Pancreas (tissue), 10 donors: ENCODE measurements around the gene ODAD3. TPM values are rescaled to one million over a fixed set of nuclear protein-coding genes. Genes with fewer than 3 reads are reported as not detected.

Experiments used
- ATAC-seq, 4 donors: fragments of 200-7000 bp; cut with Tn5 transposase; one replicate each; pipeline versions ENCODE4 v1.8.0 to v1.9.1; 2020; ENCODE audit warnings: mild to moderate bottlenecking in 4 of 4, moderate library complexity in 4 of 4
- DNase-seq, 6 donors: peaks; one replicate each; pipeline ENCODE4 v3.0.0-alpha.2; 2020
- FAIRE-seq: peaks from 2 replicates; lab custom pipeline; 2012; peaks lifted over from hg19 to GRCh38; lab: Jason Lieb, UNC
- H3K27ac ChIP-seq, 4 donors: fragments of 200-600 bp; sonication (generic); 1 replicate in 3 of 4; 2 replicates in 1 of 4; pipeline versions ENCODE4 v1.5.0 to v1.8.0; 2020
- H3K27me3 ChIP-seq, 4 donors: fragments of 200-600 bp; one replicate each; pipeline ENCODE4 v1.8.0; 2021
- H3K36me3 ChIP-seq, 3 donors: fragments of 200-600 bp; sonication (generic) in 1 of 3; one replicate each; pipeline versions ENCODE4 v1.5.0 to v1.8.0; 2020 to 2021
- H3K4me1 ChIP-seq, 3 donors: fragments of 200-600 bp; one replicate each; pipeline ENCODE4 v1.8.0; 2021
- H3K4me3 ChIP-seq, 4 donors: fragments of 200-600 bp; sonication (generic) in 2 of 4; one replicate each; pipeline versions ENCODE4 v1.5.0 to v1.8.0; 2020 to 2021
- H3K9me3 ChIP-seq, 4 donors: fragments of 200-600 bp; one replicate each; pipeline ENCODE4 v1.8.0; 2021
- CTCF ChIP-seq, 4 donors: fragments of 200-600 bp; sonication (generic) in 3 of 4; IDR thresholded peaks; one replicate each; pipeline versions ENCODE4 v1.5.0 to v1.8.0; 2021; ENCODE audit warnings: antibody characterized with exemption in 4 of 4
- WGBS, 2 donors: extraction: QIAGEN DNeasy Blood & Tissue Kit; methylation state at CpG; one replicate each; pipeline ENCODE4 v1.1.7; 2013; 5-methylcytosine and 5-hydroxymethylcytosine counted together
- intact Hi-C, 3 donors: fragments of 100-400 bp; cut with DNase I; formaldehyde crosslinking; loops; one replicate each; pipeline versions ENCODE4 v1.11.1 to v1.14.2; 2022
- polyA plus RNA-seq, 2 donors: library from polyadenylated mRNA; stranded (reverse); fragments of 200-250 nt; gene quantifications; one replicate each; pipeline ENCODE4 v1.2.3, GENCODE V29; 2013
- total RNA-seq, 6 donors: library from RNA; stranded (reverse); fragmentation: NEBNext Ultra II Directional in 4 of 6; extraction: Animal tissue kit (Norgen Biotek cat#: 25700) in 4 of 6; gene quantifications; one replicate each; pipeline versions ENCODE4 v1.2.1 to v1.2.4, GENCODE V29; 2021 to 2023
- donor health status: healthy with polysubstance abuse.
- donor health status: DM: no; HTN: no; CAD: no; lungs with moderate emphysema.
- donor health status: DM: no; HTN: no; CAD: no.
- donor health status: control.
- donor health status: control.
- donor health status: Bipolar disorder and iron deficiency.
- donor health status: DM: yes; HTN: yes; CAD: no.
- donor health status: DM: no; HTN: no; CAD: no.
- donor health status: DM: no; HTN: no; CAD: no.
- donor health status: DM: yes; HTN: yes; CAD: no.

ODAD3 gene
- total and polyA plus RNA-seq, 8 donors = 0.13 to 1.8 (median 0.38) TPM

- Histone ChIP-seq H3K9me3 (no peaks in the 10 kb centered on the region), H3K27me3 (no peaks in the 10 kb centered on the region), H3K27ac (no peak overlapping the region), H3K4me3 (no peak overlapping the region), H3K36me3 (no peaks in the 10 kb centered on the region), H3K4me1 (no peaks in the 10 kb centered on the region)
- WGBS, 2 donors = 74 to 77% methylated on average over 19 of the region's 19 CpGs
- FAIRE-seq = no peak
- no peak for DNase-seq
- TF ChIP-seq CTCF (IDR thresholded peaks at IDR 0.05) = no peak
- no peak for ATAC-seq
- intact Hi-C loops = no loop called here
Observed at GRCh38 chr19:11387162-11388034, 47.5 kb downstream of the ODAD3 start.

- no peak for ATAC-seq
- TF ChIP-seq CTCF (IDR thresholded peaks at IDR 0.05) = no peak
- Histone ChIP-seq H3K4me1 (peaks cover 0 to 4% (median 0%) of the 10 kb centered on the region in 3 donors), H3K9me3 (no peaks in the 10 kb centered on the region), H3K27me3 (no peaks in the 10 kb centered on the region), H3K4me3 (no peak overlapping the region), H3K27ac (no peak overlapping the region), H3K36me3 (no peaks in the 10 kb centered on the region)
- intact Hi-C loops = no loop called here
- FAIRE-seq = no peak
- 71 to 74% methylated on average over 5 of the region's 5 CpGs for WGBS, 2 donors
- no peak for DNase-seq
Observed at GRCh38 chr19:11384778-11385129, 50.2 kb downstream of the ODAD3 start.

- peak overlapping the region; percentile 12 to 55 (median 33) for H3K4me3 ChIP-seq
- no peak for FAIRE-seq
- intact Hi-C loops = no loop called here
- no peaks in the 10 kb centered on the region for H3K27me3 ChIP-seq
- WGBS, 2 donors = 1 to 2% methylated on average over 9 of the region's 9 CpGs
- no peak for DNase-seq
- ATAC-seq = peak in 2 of 4 donors; percentile 0
- no peaks in the 10 kb centered on the region for H3K9me3 ChIP-seq
- peaks cover 0 to 6% (median 0%) of the 10 kb centered on the region in 3 donors for H3K4me1 ChIP-seq
- H3K36me3 ChIP-seq = no peaks in the 10 kb centered on the region
- H3K27ac ChIP-seq = peak overlapping the region; percentile 25 to 63 (median 48)
- TF ChIP-seq CTCF (IDR thresholded peaks at IDR 0.05) = no peak
Observed at GRCh38 chr19:11383706-11384048, 51.2 kb downstream of the ODAD3 start.

- TF ChIP-seq CTCF (IDR thresholded peaks at IDR 0.05) = peak; percentile 57 to 77 (median 66)
- no peaks in the 10 kb centered on the region for H3K27me3 ChIP-seq
- 2% methylated on average over 39 to 65 of the region's 65 CpGs for WGBS, 2 donors
- H3K4me3 ChIP-seq = peak overlapping the region; percentile 12 to 55 (median 33)
- no peak overlapping the region for H3K27ac ChIP-seq
- H3K9me3 ChIP-seq = no peaks in the 10 kb centered on the region
- ATAC-seq (peak; percentile 27 to 40 (median 38)), DNase-seq (peak; percentile 48 to 88 (median 67)), FAIRE-seq (no peak)
- no peaks in the 10 kb centered on the region for H3K36me3 ChIP-seq
- intact Hi-C loops = no loop called here
- H3K4me1 ChIP-seq = peaks cover 0 to 11% (median 0%) of the 10 kb centered on the region in 3 donors
Observed at GRCh38 chr19:11382898-11383705, 51.8 kb downstream of the ODAD3 start.
